GM12864 (cell line): ENCODE results near the gene CHRNB2.

ENCODE experiments used
- DNase-seq: peaks from one replicate; pipeline ENCODE4 v3.0.0-alpha.2; 2011; ENCODE audit warnings: low read depth
- H3K4me3 ChIP-seq: 2 replicates; pipeline ENCODE4 v1.5.1; 2011; ENCODE audit warnings: mild to moderate bottlenecking, low read depth, low read length, control low read depth
- CTCF ChIP-seq: IDR thresholded peaks from 2 replicates; pipeline ENCODE4 v1.5.1; 2011; ENCODE audit warnings: low read depth, mild to moderate bottlenecking, moderate library complexity, low read length, control low read depth, inconsistent platforms; ENCODE audit errors: missing control alignments

CHRNB2 gene

GRCh38 chr1:154551474-154551873 lies 16.1 kb upstream of the CHRNB2 start:
- no peak for DNase-seq
- H3K4me3 ChIP-seq, result no peak overlapping the region
- no peak for TF ChIP-seq CTCF

GRCh38 chr1:154552036-154552435 lies 15.5 kb upstream of the CHRNB2 start:
- no peak for DNase-seq
- TF ChIP-seq CTCF, result no peak
- H3K4me3 ChIP-seq, result no peak overlapping the region

- DNase-seq, result no peak
- TF ChIP-seq CTCF, result no peak
- no peak overlapping the region for H3K4me3 ChIP-seq
Observed at GRCh38 chr1:154553056-154554030, 14.2 kb upstream of the CHRNB2 start.

- DNase-seq, result no peak
- peak overlapping the region; percentile 94 for H3K4me3 ChIP-seq
- no peak for TF ChIP-seq CTCF
Observed at GRCh38 chr1:154556422-154556821, 11.2 kb upstream of the CHRNB2 start.

GRCh38 chr1:154557248-154557938 lies 10.2 kb upstream of the CHRNB2 start:
- DNase-seq, result no peak
- H3K4me3 ChIP-seq, result peak overlapping the region; percentile 94
- TF ChIP-seq CTCF, result no peak

GRCh38 chr1:154557939-154558719 lies 9.4 kb upstream of the CHRNB2 start, which contains the start of gene UBE2Q1:
Gene UBE2Q1 (minus strand): TSS chr1:154558662. CDS start chr1:154558553, 109 bp downstream.
- H3K4me3 ChIP-seq, result peak within 1 kb of the TSS; percentile 94
- no peak for TF ChIP-seq CTCF
- DNase-seq, result no peak
